ENCODE results near the gene AQP3.
"Not testable (repeated sequence)": the region's sequence is repeated elsewhere in the genome, so short reads cannot be mapped to it uniquely, and the experiment has no call there.

DNA sequence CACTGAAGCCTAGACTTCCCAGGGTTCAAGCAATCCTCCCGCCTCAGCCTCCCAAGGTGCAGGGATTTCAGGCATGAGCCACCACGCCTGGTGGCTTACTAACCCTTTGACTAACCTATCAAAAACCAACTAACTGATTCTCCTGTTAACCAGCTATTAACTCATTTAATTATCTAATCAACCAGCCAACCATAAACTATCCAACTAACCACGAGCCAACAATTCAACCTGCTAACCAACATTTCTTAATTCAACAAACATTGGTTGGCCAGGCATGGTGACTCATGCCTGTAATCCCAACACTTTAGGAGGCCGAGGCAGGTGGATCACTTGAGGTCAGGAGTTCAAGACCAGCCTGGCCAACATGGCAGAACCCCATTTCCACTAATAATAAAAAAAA, 48.3 kb downstream of the AQP3 start:
- TF ChIP-seq, protein P1, sequence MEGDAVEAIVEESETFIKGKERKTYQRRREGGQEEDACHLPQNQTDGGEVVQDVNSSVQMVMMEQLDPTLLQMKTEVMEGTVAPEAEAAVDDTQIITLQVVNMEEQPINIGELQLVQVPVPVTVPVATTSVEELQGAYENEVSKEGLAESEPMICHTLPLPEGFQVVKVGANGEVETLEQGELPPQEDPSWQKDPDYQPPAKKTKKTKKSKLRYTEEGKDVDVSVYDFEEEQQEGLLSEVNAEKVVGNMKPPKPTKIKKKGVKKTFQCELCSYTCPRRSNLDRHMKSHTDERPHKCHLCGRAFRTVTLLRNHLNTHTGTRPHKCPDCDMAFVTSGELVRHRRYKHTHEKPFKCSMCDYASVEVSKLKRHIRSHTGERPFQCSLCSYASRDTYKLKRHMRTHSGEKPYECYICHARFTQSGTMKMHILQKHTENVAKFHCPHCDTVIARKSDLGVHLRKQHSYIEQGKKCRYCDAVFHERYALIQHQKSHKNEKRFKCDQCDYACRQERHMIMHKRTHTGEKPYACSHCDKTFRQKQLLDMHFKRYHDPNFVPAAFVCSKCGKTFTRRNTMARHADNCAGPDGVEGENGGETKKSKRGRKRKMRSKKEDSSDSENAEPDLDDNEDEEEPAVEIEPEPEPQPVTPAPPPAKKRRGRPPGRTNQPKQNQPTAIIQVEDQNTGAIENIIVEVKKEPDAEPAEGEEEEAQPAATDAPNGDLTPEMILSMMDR (CRISPR knock-in tag; IDR thresholded peaks at IDR 0.05): not testable (repeated sequence)
- TF ChIP-seq RFX1 (IDR thresholded peaks at IDR 0.05); KLF11 (CRISPR knock-in tag; IDR thresholded peaks at IDR 0.05); ZKSCAN8 (CRISPR knock-in tag; IDR thresholded peaks at IDR 0.05; ENCODE audit: borderline replicate concordance): not testable (repeated sequence)

Measured in HepG2 (cell line).